ENCODE results near the gene DPY19L2. TPM values are rescaled to one million over a fixed set of nuclear protein-coding genes. Genes with fewer than 3 reads are reported as not detected.
"Not testable (repeated sequence)": the region's sequence is repeated elsewhere in the genome, so short reads cannot be mapped to it uniquely, and the experiment has no call there.

The DPY19L2 gene
- total and polyA plus RNA-seq, 4 donors, result 1.5 to 40.8 (median 10.7) TPM

DNA sequence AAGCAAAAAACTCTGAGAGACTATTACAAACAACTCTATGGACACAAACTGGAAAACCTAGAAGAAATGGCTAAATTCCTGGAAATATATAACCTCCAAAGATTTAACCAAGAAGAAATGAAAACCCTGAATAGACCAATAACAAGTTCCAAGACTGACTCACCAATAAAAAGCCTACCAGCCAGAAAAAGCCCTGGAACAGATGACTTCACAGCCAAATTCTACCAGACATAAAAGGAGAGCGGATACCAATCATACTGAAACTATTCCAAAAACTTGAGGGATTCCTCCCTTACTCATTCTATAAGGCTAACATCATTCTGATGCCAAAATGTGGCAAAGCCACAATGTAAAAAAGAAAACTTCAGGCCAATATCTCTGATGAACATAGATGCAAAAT, 18.8 kb downstream of the DPY19L2 start:
- H3K9me3 ChIP-seq (ENCODE audit: control insufficient read depth, low read length); DNase-seq; ATAC-seq (ENCODE audit: low FRiP score); H3K4me3 ChIP-seq (ENCODE audit: low read length in 2 of 2); H3K27me3 ChIP-seq (ENCODE audit: control insufficient read depth in 1 of 2, insufficient read depth in 2 of 2, low read length in 1 of 2); H3K4me1 ChIP-seq (ENCODE audit: control insufficient read depth in 1 of 2, insufficient read depth in 2 of 2, low read length in 2 of 2); H3K36me3 ChIP-seq (ENCODE audit: control insufficient read depth in 1 of 2, insufficient read depth in 2 of 2, low read length in 1 of 2); intact Hi-C loops (cut with DNase I); H3K27ac ChIP-seq (ENCODE audit: low read depth in 1 of 2, low read length in 2 of 2): not testable (repeated sequence)
- whole genome bisulfite sequencing, 2 donors, result 76 to 79% methylated on average over 1 of the region's 1 CpG

DNA sequence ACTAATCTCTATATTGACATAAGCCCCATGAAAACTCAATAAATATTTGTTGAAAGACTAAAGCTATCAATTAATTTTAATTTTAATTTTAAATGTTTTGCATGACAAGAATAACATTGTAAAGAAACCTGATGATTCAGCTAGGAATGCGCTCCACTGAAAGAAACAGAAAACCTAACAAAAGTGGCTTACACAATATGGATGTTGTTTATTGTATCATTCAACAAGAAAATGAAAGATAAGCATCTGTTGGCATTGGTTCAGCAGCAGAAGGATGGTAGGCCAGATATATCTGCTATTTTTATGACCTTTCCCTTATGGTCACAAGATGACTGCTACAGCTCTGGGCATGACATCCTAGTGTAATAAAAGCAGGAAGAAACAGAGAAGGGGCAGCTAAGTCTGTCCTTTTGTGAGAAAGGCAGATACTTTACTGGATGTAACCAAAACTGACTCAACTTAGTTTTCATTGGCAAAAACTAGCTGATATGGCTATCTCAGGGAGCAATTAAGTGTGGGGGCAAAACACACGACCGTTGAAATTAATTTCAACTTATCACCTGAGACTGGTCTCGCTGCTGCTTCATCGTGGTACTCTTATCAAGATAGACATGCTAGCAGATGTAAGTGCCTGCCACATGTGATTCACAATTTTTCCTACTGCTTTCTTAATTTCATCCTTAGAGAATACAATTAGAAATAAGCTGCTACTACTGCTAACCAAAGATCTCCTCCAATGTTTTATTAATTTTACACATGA, 24.7 kb downstream of the DPY19L2 start:
- H3K4me3 ChIP-seq (ENCODE audit: low read length in 2 of 2); H3K9me3 ChIP-seq (ENCODE audit: control insufficient read depth, low read length); H3K4me1 ChIP-seq (ENCODE audit: control insufficient read depth in 1 of 2, insufficient read depth in 2 of 2, low read length in 2 of 2); ATAC-seq (ENCODE audit: low FRiP score); H3K36me3 ChIP-seq (ENCODE audit: control insufficient read depth in 1 of 2, insufficient read depth in 2 of 2, low read length in 1 of 2); H3K27me3 ChIP-seq (ENCODE audit: control insufficient read depth in 1 of 2, insufficient read depth in 2 of 2, low read length in 1 of 2); intact Hi-C loops (cut with DNase I); DNase-seq; H3K27ac ChIP-seq (ENCODE audit: low read depth in 1 of 2, low read length in 2 of 2): not testable (repeated sequence)
- 58 to 70% methylated on average over 5 of the region's 5 CpGs for WGBS, 2 donors

DNA sequence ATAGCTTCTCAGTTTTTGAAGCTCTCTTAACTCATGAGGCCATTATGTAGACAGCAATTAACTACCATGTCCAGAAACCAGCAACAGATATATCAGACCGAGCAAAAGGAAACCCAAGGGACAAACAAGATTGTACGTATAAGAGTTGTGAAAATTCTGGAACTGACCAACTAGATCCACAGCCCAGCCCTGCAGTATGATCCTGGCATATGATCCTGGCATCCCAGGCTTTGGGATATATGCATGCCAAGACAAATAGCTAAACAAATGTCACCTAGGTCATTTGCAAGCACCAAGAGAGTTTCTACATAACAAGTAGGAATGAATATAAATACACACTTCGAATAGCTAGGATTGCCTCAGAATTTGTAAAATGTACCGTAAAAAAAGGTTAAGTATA, 44.0 kb downstream of the DPY19L2 start:
- 4 to 7% methylated on average over 4 of the region's 4 CpGs for WGBS, 2 donors
- H3K27ac ChIP-seq (ENCODE audit: low read depth in 1 of 2, low read length in 2 of 2); H3K36me3 ChIP-seq (ENCODE audit: control insufficient read depth in 1 of 2, insufficient read depth in 2 of 2, low read length in 1 of 2); DNase-seq; intact Hi-C loops (cut with DNase I); H3K4me3 ChIP-seq (ENCODE audit: low read length in 2 of 2); H3K9me3 ChIP-seq (ENCODE audit: control insufficient read depth, low read length); ATAC-seq (ENCODE audit: low FRiP score); H3K27me3 ChIP-seq (ENCODE audit: control insufficient read depth in 1 of 2, insufficient read depth in 2 of 2, low read length in 1 of 2); H3K4me1 ChIP-seq (ENCODE audit: control insufficient read depth in 1 of 2, insufficient read depth in 2 of 2, low read length in 2 of 2): not testable (repeated sequence)

DNA sequence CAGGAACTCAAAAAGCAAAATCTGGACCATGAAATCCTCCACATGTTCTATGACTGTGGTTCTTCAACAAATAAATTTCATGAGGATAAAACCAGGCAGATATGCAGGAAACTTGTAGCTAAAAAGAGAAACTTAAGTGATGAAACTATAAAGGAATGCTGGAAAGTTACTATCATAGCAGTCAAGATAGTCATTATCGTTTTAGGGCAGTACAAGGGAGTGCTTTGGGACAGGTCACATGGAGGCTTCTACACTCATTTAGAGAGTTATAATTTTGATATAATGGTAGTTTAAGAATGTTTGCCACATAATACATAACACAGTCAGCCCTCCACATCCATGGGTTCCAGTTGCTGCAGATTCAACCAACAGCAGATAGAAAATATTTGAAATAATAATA, 52.7 kb downstream of the DPY19L2 start:
- H3K4me1 ChIP-seq (ENCODE audit: control insufficient read depth in 1 of 2, insufficient read depth in 2 of 2, low read length in 2 of 2); ATAC-seq (ENCODE audit: low FRiP score); intact Hi-C loops (cut with DNase I); H3K4me3 ChIP-seq (ENCODE audit: low read length in 2 of 2); H3K9me3 ChIP-seq (ENCODE audit: control insufficient read depth, low read length); H3K36me3 ChIP-seq (ENCODE audit: control insufficient read depth in 1 of 2, insufficient read depth in 2 of 2, low read length in 1 of 2); DNase-seq; H3K27me3 ChIP-seq (ENCODE audit: control insufficient read depth in 1 of 2, insufficient read depth in 2 of 2, low read length in 1 of 2); H3K27ac ChIP-seq (ENCODE audit: low read depth in 1 of 2, low read length in 2 of 2): not testable (repeated sequence)
- 17 to 31% methylated on average over 1 of the region's 1 CpG for WGBS, 2 donors

DNA sequence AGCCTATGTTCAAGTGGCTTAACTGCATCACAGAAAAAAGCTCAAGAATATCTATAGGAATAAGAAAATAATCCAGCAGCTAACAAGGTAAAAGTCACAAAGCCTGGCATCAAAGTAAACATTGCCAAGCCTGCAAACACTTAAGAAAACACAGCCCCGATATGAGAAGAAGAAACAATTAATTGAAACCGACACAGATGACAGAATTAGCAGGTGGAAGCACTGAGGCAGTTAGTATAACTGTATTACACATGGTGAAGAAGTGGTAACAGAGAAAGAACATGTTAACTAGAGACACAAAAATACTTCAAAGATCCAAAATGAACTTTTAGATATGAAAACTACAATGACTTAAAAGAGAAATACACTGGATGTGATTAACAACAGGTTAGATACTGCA, 57.0 kb downstream of the DPY19L2 start:
- H3K27ac ChIP-seq (ENCODE audit: low read depth in 1 of 2, low read length in 2 of 2); ATAC-seq (ENCODE audit: low FRiP score); H3K4me3 ChIP-seq (ENCODE audit: low read length in 2 of 2); H3K9me3 ChIP-seq (ENCODE audit: control insufficient read depth, low read length); H3K27me3 ChIP-seq (ENCODE audit: control insufficient read depth in 1 of 2, insufficient read depth in 2 of 2, low read length in 1 of 2); H3K36me3 ChIP-seq (ENCODE audit: control insufficient read depth in 1 of 2, insufficient read depth in 2 of 2, low read length in 1 of 2); H3K4me1 ChIP-seq (ENCODE audit: control insufficient read depth in 1 of 2, insufficient read depth in 2 of 2, low read length in 2 of 2); intact Hi-C loops (cut with DNase I); DNase-seq: not testable (repeated sequence)
- 53 to 63% methylated on average over 2 of the region's 2 CpGs for WGBS, 2 donors

DNA sequence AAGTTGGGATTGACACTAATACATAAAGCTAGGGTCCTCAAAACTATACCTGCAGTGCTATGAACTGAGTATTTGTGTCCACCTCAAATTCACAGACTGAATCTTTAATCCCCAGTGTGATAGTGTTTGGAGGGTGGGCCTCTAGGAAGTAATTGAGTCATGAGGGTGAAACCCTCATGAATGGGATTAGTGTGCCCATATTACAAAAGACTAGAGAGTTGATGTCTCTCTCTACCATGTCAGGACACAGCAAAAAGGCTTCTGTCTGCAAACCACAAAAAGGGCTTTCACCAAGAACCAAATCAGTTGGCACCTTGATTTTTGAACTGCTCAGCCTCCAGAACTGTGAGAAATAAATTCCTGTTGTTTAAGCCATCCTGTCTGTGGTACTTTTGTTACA, 59.0 kb downstream of the DPY19L2 start:
- H3K4me3 ChIP-seq (ENCODE audit: low read length in 2 of 2); ATAC-seq (ENCODE audit: low FRiP score); DNase-seq; H3K9me3 ChIP-seq (ENCODE audit: control insufficient read depth, low read length); H3K27me3 ChIP-seq (ENCODE audit: control insufficient read depth in 1 of 2, insufficient read depth in 2 of 2, low read length in 1 of 2); H3K36me3 ChIP-seq (ENCODE audit: control insufficient read depth in 1 of 2, insufficient read depth in 2 of 2, low read length in 1 of 2); H3K27ac ChIP-seq (ENCODE audit: low read depth in 1 of 2, low read length in 2 of 2); intact Hi-C loops (cut with DNase I); H3K4me1 ChIP-seq (ENCODE audit: control insufficient read depth in 1 of 2, insufficient read depth in 2 of 2, low read length in 2 of 2): not testable (repeated sequence)

DNA sequence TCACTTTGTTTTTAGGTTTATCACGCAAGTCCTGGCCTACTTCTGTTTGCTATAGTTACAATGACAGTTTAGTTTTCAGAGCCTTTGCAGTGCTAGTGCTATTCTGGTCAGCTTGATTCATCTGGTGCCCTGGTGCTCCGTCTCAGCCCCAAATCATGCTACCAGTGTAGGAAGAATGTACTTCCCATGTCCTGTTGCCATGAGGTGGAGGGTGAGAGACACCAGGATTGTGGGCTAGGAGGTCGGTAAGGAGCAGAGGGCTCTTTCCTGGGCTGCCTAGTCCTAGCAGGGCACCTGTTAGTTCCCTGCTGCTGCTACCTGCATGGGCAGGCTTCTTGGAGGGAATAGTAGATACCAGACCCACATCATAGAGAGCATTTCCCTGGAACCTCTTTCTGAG, 63.3 kb downstream of the DPY19L2 start:
- H3K9me3 ChIP-seq (ENCODE audit: control insufficient read depth, low read length); H3K27ac ChIP-seq (ENCODE audit: low read depth in 1 of 2, low read length in 2 of 2); DNase-seq; H3K27me3 ChIP-seq (ENCODE audit: control insufficient read depth in 1 of 2, insufficient read depth in 2 of 2, low read length in 1 of 2); H3K4me3 ChIP-seq (ENCODE audit: low read length in 2 of 2); H3K4me1 ChIP-seq (ENCODE audit: control insufficient read depth in 1 of 2, insufficient read depth in 2 of 2, low read length in 2 of 2); ATAC-seq (ENCODE audit: low FRiP score); intact Hi-C loops (cut with DNase I); H3K36me3 ChIP-seq (ENCODE audit: control insufficient read depth in 1 of 2, insufficient read depth in 2 of 2, low read length in 1 of 2): not testable (repeated sequence)
- WGBS, 2 donors, result 88 to 89% methylated on average over 3 of the region's 3 CpGs

DNA sequence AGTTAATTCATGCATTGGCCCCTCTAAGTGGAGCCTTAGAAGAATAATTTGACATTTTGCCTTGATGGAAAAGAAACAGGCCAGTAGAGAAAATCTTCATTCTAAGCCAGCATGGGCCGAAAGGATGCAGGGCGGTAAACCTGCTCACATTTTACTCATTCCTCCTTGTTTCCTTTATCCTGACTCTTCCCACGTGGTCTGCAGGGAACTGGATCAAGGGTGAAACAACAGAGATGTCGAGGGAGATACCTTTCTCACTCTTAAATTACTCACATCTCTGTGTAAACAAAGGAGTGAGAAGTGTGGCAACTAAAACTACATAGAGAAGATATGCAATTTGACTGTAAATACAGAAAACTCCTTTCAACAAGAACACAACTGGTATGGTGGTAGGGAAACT, 73.5 kb downstream of the DPY19L2 start:
- ATAC-seq (ENCODE audit: low FRiP score); H3K36me3 ChIP-seq (ENCODE audit: control insufficient read depth in 1 of 2, insufficient read depth in 2 of 2, low read length in 1 of 2); H3K9me3 ChIP-seq (ENCODE audit: control insufficient read depth, low read length); intact Hi-C loops (cut with DNase I); H3K4me1 ChIP-seq (ENCODE audit: control insufficient read depth in 1 of 2, insufficient read depth in 2 of 2, low read length in 2 of 2); DNase-seq; H3K27me3 ChIP-seq (ENCODE audit: control insufficient read depth in 1 of 2, insufficient read depth in 2 of 2, low read length in 1 of 2); H3K4me3 ChIP-seq (ENCODE audit: low read length in 2 of 2); H3K27ac ChIP-seq (ENCODE audit: low read depth in 1 of 2, low read length in 2 of 2): not testable (repeated sequence)
- 48 to 49% methylated on average over 4 of the region's 4 CpGs for WGBS, 2 donors

DNA sequence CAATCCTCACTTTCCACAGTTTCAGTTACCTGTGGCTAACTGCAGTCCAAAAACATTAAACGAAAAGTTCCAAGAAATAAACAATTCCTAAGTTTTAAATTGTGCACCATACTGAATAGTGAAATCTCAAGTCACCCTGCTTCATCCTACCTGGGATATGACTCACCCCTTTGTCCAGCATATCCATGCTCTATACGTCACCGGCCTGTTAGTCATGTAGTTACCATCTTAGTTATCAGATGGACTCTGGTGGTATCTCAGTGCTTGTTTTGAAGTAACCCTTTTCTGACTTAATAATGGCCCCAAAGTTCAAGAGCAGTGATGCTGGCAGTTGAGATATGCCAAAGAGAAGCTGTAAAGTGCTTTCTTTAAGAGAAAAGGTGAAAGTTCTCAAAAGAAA, 83.9 kb downstream of the DPY19L2 start:
- H3K27me3 ChIP-seq (ENCODE audit: control insufficient read depth in 1 of 2, insufficient read depth in 2 of 2, low read length in 1 of 2); H3K9me3 ChIP-seq (ENCODE audit: control insufficient read depth, low read length); H3K4me1 ChIP-seq (ENCODE audit: control insufficient read depth in 1 of 2, insufficient read depth in 2 of 2, low read length in 2 of 2); intact Hi-C loops (cut with DNase I); H3K4me3 ChIP-seq (ENCODE audit: low read length in 2 of 2); ATAC-seq (ENCODE audit: low FRiP score); H3K36me3 ChIP-seq (ENCODE audit: control insufficient read depth in 1 of 2, insufficient read depth in 2 of 2, low read length in 1 of 2); DNase-seq; H3K27ac ChIP-seq (ENCODE audit: low read depth in 1 of 2, low read length in 2 of 2): not testable (repeated sequence)
- 94 to 96% methylated on average over 3 of the region's 3 CpGs for WGBS, 2 donors

Data from aorta (tissue), 5 donors.